K562 (cell line): Measurements from ENCODE around the gene ORM1. TPM values are rescaled to one million over a fixed set of nuclear protein-coding genes. Genes with fewer than 3 reads are reported as not detected.

Experiments used
- ATAC-seq: fragments of 200-7000 bp; cut with Tn5 transposase; 3 replicates; pipeline ENCODE4 v1.9.1; 2020; ENCODE audit warnings: moderate library complexity
- BruUV-seq: library from RNA; stranded (reverse); fragments of 400-500 nt; replicated peaks from 2 replicates; lab custom pipeline; 2021; lab: Mats Ljungman, UMichigan
- CTCF ChIA-PET: fragments of 300-600 bp; formaldehyde crosslinking; extraction: SDS; loops from one replicate; lab custom pipeline; 2021; ENCODE audit warnings: low intra/inter-chr PET ratio; lab: Yijun Ruan, JAX
- POLR2A ChIA-PET: fragments of 300-600, 350-650 bp; sonication (Branson Sonifier 250); formaldehyde crosslinking; extraction: SDS; loops from one replicate; lab custom pipeline; 2021; ENCODE audit warnings: antibody characterized with exemption, inconsistent platforms; lab: Yijun Ruan, JAX
- DNase-seq, 4 experiments: peaks; one replicate each; pipeline versions ENCODE4 v3.0.0 to v3.0.0-alpha.2; 2011 to 2018; ENCODE audit warnings: low spot score in 3 of 4, mixed read lengths in 3 of 4; ENCODE audit errors: extremely low read depth in 1 of 4
- FAIRE-seq: peaks from 2 replicates; lab custom pipeline; 2011; peaks lifted over from hg19 to GRCh38; lab: Jason Lieb, UNC
- H2AFZ ChIP-seq: 2 replicates; pipeline ENCODE4 v1.6.0; 2011; ENCODE audit warnings: low read depth, low read length, control low read depth, inconsistent platforms
- H3K27ac ChIP-seq: fragments of 200-600 bp; 3 replicates; pipeline ENCODE4 v1.8.0; 2011; ENCODE audit warnings: low read depth, mild to moderate bottlenecking, control low read depth, inconsistent platforms, low read length, moderate library complexity, mixed read lengths; ENCODE audit errors: extremely low read depth
- H3K27me3 ChIP-seq, 2 experiments: fragments of 300-600 bp in 1 of 2; 2 replicates in 1 of 2; 3 replicates in 1 of 2; pipeline versions ENCODE4 v1.6.0 to v1.8.0; 2011; ENCODE audit warnings: inconsistent platforms in 2 of 2, low read length in 2 of 2, mild to moderate bottlenecking in 1 of 2, mixed read lengths in 1 of 2, moderate library complexity in 1 of 2; ENCODE audit not compliant: control insufficient read depth in 2 of 2, insufficient read depth in 2 of 2
- H3K36me3 ChIP-seq: fragments of 300-600 bp; 3 replicates; pipeline ENCODE4 v1.8.0; 2011; ENCODE audit warnings: mild to moderate bottlenecking, low read length, inconsistent platforms; ENCODE audit not compliant: control insufficient read depth, insufficient read depth
- H3K4me1 ChIP-seq, 2 experiments: fragments of 200-600 bp in 1 of 2; replicated peaks in 1 of 2; 2 replicates in 1 of 2; 3 replicates in 1 of 2; pipeline versions ENCODE4 v1.5.1 to v1.8.0; 2011; ENCODE audit warnings: inconsistent platforms in 2 of 2, low read length in 2 of 2, mild to moderate bottlenecking in 1 of 2, mixed read lengths in 1 of 2, moderate library complexity in 1 of 2; ENCODE audit not compliant: control insufficient read depth in 2 of 2, insufficient read depth in 2 of 2
- H3K4me2 ChIP-seq: 2 replicates; pipeline ENCODE4 v1.6.1; 2011; ENCODE audit warnings: low read length, control low read depth, inconsistent platforms, mixed read lengths; ENCODE audit not compliant: insufficient read depth
- H3K4me3 ChIP-seq: fragments of 200-600 bp; sonication (generic), shearing (Covaris generic); 2 replicates; pipeline ENCODE4 v1.5.1; 2016; ENCODE audit warnings: control low read depth, inconsistent platforms
- H3K79me2 ChIP-seq: fragments of 200-600 bp; 3 replicates; pipeline ENCODE4 v1.8.0; 2011; ENCODE audit warnings: low read length, inconsistent platforms; ENCODE audit not compliant: control insufficient read depth, insufficient read depth
- H3K9ac ChIP-seq, 2 experiments: 2 replicates each; pipeline versions ENCODE4 v1.6.0 to v1.6.1; 2011; ENCODE audit warnings: low read depth in 2 of 2, low read length in 2 of 2, control low read depth in 1 of 2, inconsistent platforms in 1 of 2, mild to moderate bottlenecking in 1 of 2, mixed read lengths in 1 of 2; ENCODE audit not compliant: insufficient read depth in 1 of 2
- H3K9me1 ChIP-seq: one replicate; pipeline ENCODE4 v1.6.0; 2011; ENCODE audit warnings: inconsistent platforms, mild to moderate bottlenecking, low read length, moderate library complexity; ENCODE audit not compliant: control insufficient read depth, insufficient read depth
- H3K9me3 ChIP-seq: replicated peaks from 2 replicates; pipeline ENCODE4 v1.5.1; 2011; ENCODE audit warnings: low read depth, low read length, inconsistent platforms; ENCODE audit not compliant: control insufficient read depth, insufficient read depth
- H4K20me1 ChIP-seq: replicated peaks from 2 replicates; pipeline ENCODE4 v1.6.1; 2011; ENCODE audit warnings: low read length, inconsistent platforms, mixed read lengths; ENCODE audit not compliant: control insufficient read depth, insufficient read depth
- ILF3 ChIP-seq: fragments of 450-650 bp; IDR thresholded peaks from 2 replicates; pipeline ENCODE4 v1.6.1; 2018; ENCODE audit warnings: antibody characterized with exemption, mild to moderate bottlenecking, moderate library complexity, borderline replicate concordance
- NCOA6 ChIP-seq: fragments of 450-650 bp; IDR thresholded peaks from 2 replicates; pipeline ENCODE4 v1.6.1; 2017; ENCODE audit warnings: mild to moderate bottlenecking
- SIN3B ChIP-seq: fragments of 450-650 bp; IDR thresholded peaks from 2 replicates; pipeline ENCODE4 v1.6.1; 2017; ENCODE audit warnings: low read depth, mild to moderate bottlenecking, moderate library complexity
- SP1 ChIP-seq: sonication (generic); formaldehyde crosslinking; IDR thresholded peaks from 2 replicates; pipeline ENCODE4 v1.8.1; 2022; ENCODE audit warnings: mild to moderate bottlenecking, missing genetic modification reagents
- ZBTB8A ChIP-seq: fragments of 450-650 bp; IDR thresholded peaks from 2 replicates; pipeline ENCODE4 v1.6.1; 2018; ENCODE audit warnings: mild to moderate bottlenecking, moderate library complexity; ENCODE audit not compliant: partially characterized antibody
- ZNF212 ChIP-seq: fragments of 450-650 bp; formaldehyde crosslinking; IDR thresholded peaks from 2 replicates; pipeline ENCODE4 v1.4.0; 2020; ENCODE audit warnings: mild to moderate bottlenecking
- ZNF586 ChIP-seq: fragments of 450-650 bp; formaldehyde crosslinking; conservative IDR thresholded peaks from 2 replicates; pipeline ENCODE4 v1.4.0; 2020; ENCODE audit warnings: mild to moderate bottlenecking, moderate library complexity
- WGBS: fragments of 100-300 bp; shearing (Covaris generic); methylation state at CpG from one replicate; pipeline ENCODE4 v1.1.6; 2016; ENCODE audit warnings: low coverage, mixed read lengths; ENCODE audit not compliant: insufficient coverage; ENCODE audit errors: missing lambda C conversion rate; 5-methylcytosine and 5-hydroxymethylcytosine counted together
- in situ Hi-C: fragments of 300-500 bp; cut with MboI; formaldehyde crosslinking; loops from 4 replicates; pipeline ENCODE4 v1.15.0; 2018; ENCODE audit warnings: inconsistent platforms, mixed read lengths
- intact Hi-C: fragments of 100-400 bp; cut with micrococcal nuclease; formaldehyde crosslinking; loops from 2 replicates; pipeline ENCODE4 v1.14.2; 2022
- polyA plus RNA-seq, 8 experiments: library from polyadenylated mRNA; depleted of rRNA in 4 of 8; stranded (reverse) in 5 of 8; unstranded in 3 of 8; fragments of >200 nt; fragmentation: Nextera tagmentation in 2 of 8; fragmentation: Illumina TruSeq in 1 of 8; extraction: Ambion mirVana in 2 of 8; extraction: Trizol in 1 of 8; gene quantifications; 2 replicates each; pipeline versions ENCODE4 v1.2.1 to v1.2.3, GENCODE V29; 2011 to 2014; ENCODE audit warnings: inconsistent platforms in 1 of 8, missing spikeins in 1 of 8
- total RNA-seq, 7 experiments: library from RNA; depleted of rRNA in 6 of 7; stranded (reverse); fragments of >200 nt in 6 of 7; fragmentation: Illumina TruSeq in 2 of 7; extraction: Trizol in 2 of 7; gene quantifications; 2 replicates each; pipeline versions ENCODE4 v1.2.1 to v1.2.3, GENCODE V29; 2011 to 2021; ENCODE audit warnings: low replicate concordance in 1 of 7
- TF ChIP-seq, protein P1 (sequence below): fragments of 250-450 bp; sonication (Bioruptor Pico); IDR thresholded peaks from 2 replicates; pipeline ENCODE4 v1.8.0; 2021; ENCODE audit warnings: moderate library complexity, mild to moderate bottlenecking, inconsistent platforms
- TF ChIP-seq, protein P2 (sequence below), 2 experiments: fragments of 450-650 bp; formaldehyde crosslinking in 1 of 2; IDR thresholded peaks; 2 replicates each; pipeline versions ENCODE4 v1.4.0 to v1.6.1; 2014 to 2020; ENCODE audit warnings: mild to moderate bottlenecking in 2 of 2, borderline replicate concordance in 1 of 2, low read depth in 1 of 2

The ORM1 gene
- total and polyA plus RNA-seq, 9 of the 15 experiments (the other 6 are each of a cell fraction or from before 2014, with no cell fraction given): 2.9 TPM; not detected in 8

- TF ChIP-seq, protein P1, sequence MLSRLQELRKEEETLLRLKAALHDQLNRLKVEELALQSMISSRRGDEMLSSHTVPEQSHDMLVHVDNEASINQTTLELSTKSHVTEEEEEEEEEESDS: no peak
- no peak for TF ChIP-seq SP1
Measured at GRCh38 chr9:114338187-114338586, 15.3 kb downstream of the ORM1 start (continued).

DNA sequence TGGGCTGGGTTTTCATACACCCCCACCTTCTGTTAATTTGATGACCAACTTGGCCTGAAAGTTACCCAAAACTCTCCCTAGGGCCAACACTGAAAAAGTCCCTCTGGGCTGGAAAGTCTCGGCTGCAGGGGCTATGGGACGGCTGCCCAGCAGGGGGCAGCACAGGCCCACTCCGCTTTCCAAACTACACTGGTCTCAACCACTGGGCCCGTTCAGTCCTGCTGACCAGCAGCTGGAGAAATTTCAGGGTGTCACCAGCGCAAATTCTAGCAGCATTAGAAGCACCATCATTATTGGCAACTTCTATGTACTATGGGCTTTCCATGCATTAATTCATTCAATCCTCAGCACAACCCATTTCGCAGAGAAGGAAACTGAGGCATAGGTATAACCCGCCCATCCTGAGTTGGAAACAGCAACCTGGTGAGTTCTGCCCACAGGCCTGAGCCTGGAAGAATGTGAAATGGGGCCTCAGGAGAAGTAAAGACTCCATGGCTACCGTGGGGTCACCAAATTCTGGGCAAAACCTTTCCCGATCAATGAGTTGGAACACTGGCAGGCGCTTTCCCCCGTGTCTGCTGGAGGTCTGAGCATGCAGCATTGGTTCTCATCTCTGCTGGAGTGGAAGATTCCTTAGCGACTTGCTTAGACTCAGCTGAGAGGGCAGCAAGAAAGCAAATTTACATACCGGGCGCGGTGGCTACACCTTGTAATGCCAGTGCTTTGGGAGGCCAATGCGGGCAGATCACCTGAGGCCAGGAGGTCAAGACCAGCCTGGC is 16.4 kb downstream of the ORM1 start:
- peak; percentile 72 to 88 (median 86) for DNase-seq
- H3K36me3 ChIP-seq: peaks cover 6% of the 10 kb centered on the region; the same call in 2 of the 3 replicates
- peak; percentile 93 for FAIRE-seq
- H2AFZ ChIP-seq: no peak overlapping the region
- no peaks in the 10 kb centered on the region for H3K9me1 ChIP-seq
- no TSS peak for BruUV-seq
- ATAC-seq: peak; percentile 84
- no peaks in the 10 kb centered on the region for H3K9me3 ChIP-seq
- POLR2A ChIA-PET: interaction anchor here (0.7 to 1.6 kb wide), 2 partner anchors 10 to 13 kb away, joined by 3 to 5 read pairs; no protein-coding TSS in a partner anchor
- no peak overlapping the region for H3K9ac ChIP-seq
- CTCF ChIA-PET: interaction anchor here (0.6 kb wide), 1 partner anchor 66 kb away, joined by 3 read pairs; no protein-coding TSS in a partner anchor
- in situ Hi-C loops (no loop called here), intact Hi-C loops (loop anchor here (2.0 to 5.0 kb wide), 3 partner anchors 53 to 313 kb away; no protein-coding TSS in a partner anchor)
- H3K4me3 ChIP-seq: no peak overlapping the region
- H3K4me2 ChIP-seq: no peak overlapping the region
- H3K4me1 ChIP-seq: peaks cover 0 to 3% of the 10 kb centered on the region in 2 experiments; a peak in 1 of 5 replicates
- no peak overlapping the region for H3K27ac ChIP-seq
- H3K79me2 ChIP-seq: no peaks in the 10 kb centered on the region
- H4K20me1 ChIP-seq: peaks cover 7% of the 10 kb centered on the region; the same call in 1 of the 2 replicates
- no peaks in the 10 kb centered on the region for H3K27me3 ChIP-seq
- 62% methylated on average over 16 of the region's 16 CpGs for WGBS
- TF ChIP-seq SIN3B: no peak
- TF ChIP-seq ZNF586 (CRISPR knock-in tag): no peak
- no peak for TF ChIP-seq ILF3
- TF ChIP-seq ZBTB8A: no peak
- no peak for TF ChIP-seq ZNF212 (CRISPR knock-in tag)
- TF ChIP-seq, protein P2, sequence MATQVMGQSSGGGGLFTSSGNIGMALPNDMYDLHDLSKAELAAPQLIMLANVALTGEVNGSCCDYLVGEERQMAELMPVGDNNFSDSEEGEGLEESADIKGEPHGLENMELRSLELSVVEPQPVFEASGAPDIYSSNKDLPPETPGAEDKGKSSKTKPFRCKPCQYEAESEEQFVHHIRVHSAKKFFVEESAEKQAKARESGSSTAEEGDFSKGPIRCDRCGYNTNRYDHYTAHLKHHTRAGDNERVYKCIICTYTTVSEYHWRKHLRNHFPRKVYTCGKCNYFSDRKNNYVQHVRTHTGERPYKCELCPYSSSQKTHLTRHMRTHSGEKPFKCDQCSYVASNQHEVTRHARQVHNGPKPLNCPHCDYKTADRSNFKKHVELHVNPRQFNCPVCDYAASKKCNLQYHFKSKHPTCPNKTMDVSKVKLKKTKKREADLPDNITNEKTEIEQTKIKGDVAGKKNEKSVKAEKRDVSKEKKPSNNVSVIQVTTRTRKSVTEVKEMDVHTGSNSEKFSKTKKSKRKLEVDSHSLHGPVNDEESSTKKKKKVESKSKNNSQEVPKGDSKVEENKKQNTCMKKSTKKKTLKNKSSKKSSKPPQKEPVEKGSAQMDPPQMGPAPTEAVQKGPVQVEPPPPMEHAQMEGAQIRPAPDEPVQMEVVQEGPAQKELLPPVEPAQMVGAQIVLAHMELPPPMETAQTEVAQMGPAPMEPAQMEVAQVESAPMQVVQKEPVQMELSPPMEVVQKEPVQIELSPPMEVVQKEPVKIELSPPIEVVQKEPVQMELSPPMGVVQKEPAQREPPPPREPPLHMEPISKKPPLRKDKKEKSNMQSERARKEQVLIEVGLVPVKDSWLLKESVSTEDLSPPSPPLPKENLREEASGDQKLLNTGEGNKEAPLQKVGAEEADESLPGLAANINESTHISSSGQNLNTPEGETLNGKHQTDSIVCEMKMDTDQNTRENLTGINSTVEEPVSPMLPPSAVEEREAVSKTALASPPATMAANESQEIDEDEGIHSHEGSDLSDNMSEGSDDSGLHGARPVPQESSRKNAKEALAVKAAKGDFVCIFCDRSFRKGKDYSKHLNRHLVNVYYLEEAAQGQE (IDR thresholded peaks at IDR 0.05; ENCODE audit: borderline replicate concordance): peak; percentile 34; the same call in 1 of the 2 replicates
- TF ChIP-seq, protein P2 (CRISPR knock-in tag; IDR thresholded peaks at IDR 0.05; ENCODE audit: low read depth): no peak
- no peak for TF ChIP-seq NCOA6
